Parathyroid adenoma (tissue), 2 donors: Measurements from ENCODE around the gene TMEM129.

Experiments used
- H2AFZ ChIP-seq: fragments of 300-600 bp; sonication (generic); one replicate; pipeline ENCODE4 v1.7.0; 2017; ENCODE audit warnings: antibody characterized with exemption, mild to moderate bottlenecking
- H3K27ac ChIP-seq: fragments of 300-600 bp; sonication (generic); one replicate; pipeline ENCODE4 v1.7.0; 2017
- H3K27me3 ChIP-seq: fragments of 300-600 bp; sonication (generic); one replicate; pipeline ENCODE4 v1.7.0; 2017; ENCODE audit warnings: low read length; ENCODE audit not compliant: control insufficient read depth, insufficient read depth
- H3K36me3 ChIP-seq: fragments of 300-600 bp; sonication (generic); one replicate; pipeline ENCODE4 v1.7.0; 2017; ENCODE audit warnings: low read length; ENCODE audit not compliant: control insufficient read depth, insufficient read depth
- H3K4me1 ChIP-seq: fragments of 300-600 bp; sonication (generic); one replicate; pipeline ENCODE4 v1.7.0; 2017; ENCODE audit warnings: control low read depth
- H3K4me2 ChIP-seq: fragments of 300-600 bp; sonication (generic); one replicate; pipeline ENCODE4 v1.7.0; 2017; ENCODE audit warnings: low read length
- H3K4me3 ChIP-seq: fragments of 300-600 bp; sonication (generic); one replicate; pipeline ENCODE4 v1.7.0; 2017; ENCODE audit warnings: low read depth, low read length
- H3K79me2 ChIP-seq: fragments of 300-600 bp; sonication (generic); one replicate; pipeline ENCODE4 v1.7.0; 2017; ENCODE audit warnings: control low read depth
- H3K9ac ChIP-seq: fragments of 300-600 bp; sonication (generic); one replicate; pipeline ENCODE4 v1.7.0; 2017; ENCODE audit warnings: mild to moderate bottlenecking
- H3K9me3 ChIP-seq: fragments of 300-600 bp; sonication (generic); one replicate; pipeline ENCODE4 v1.7.0; 2017; ENCODE audit warnings: low read length; ENCODE audit not compliant: control insufficient read depth
- TF ChIP-seq, protein P1 (sequence below): fragments of 300-600 bp; sonication (generic); IDR thresholded peaks from one replicate; pipeline ENCODE4 v1.7.0; 2017; ENCODE audit warnings: antibody characterized with exemption, mild to moderate bottlenecking
- donor health status: primary hyperparathyroidism.

TMEM129 gene

DNA sequence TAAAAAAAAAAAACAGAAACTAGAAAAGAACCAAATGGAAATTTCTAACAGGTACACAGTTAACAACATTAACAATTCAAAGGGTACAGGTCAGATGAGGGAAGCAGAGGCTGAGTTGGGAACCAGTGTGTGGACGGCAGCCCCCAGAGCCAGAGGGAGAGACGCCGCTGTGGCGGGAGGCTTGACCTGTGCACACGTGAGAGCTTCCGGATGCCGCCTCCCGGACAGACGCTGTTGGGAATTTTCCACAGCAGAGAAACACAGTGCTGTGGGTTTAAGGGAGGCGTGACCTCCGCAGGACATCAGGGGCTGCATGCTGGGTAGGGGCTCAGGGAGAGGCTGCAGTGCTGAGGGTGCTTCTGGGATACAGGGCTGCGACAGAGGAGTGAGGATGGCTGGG is 22.4 kb upstream of the TMEM129 start:
- H3K4me1 ChIP-seq: no peaks in the 10 kb centered on the region
- no peaks in the 10 kb centered on the region for H3K27me3 ChIP-seq
- no peak overlapping the region for H3K4me2 ChIP-seq
- no peaks in the 10 kb centered on the region for H3K79me2 ChIP-seq
- H3K27ac ChIP-seq: no peak overlapping the region
- no peak overlapping the region for H2AFZ ChIP-seq
- no peak overlapping the region for H3K4me3 ChIP-seq
- TF ChIP-seq, protein P1, sequence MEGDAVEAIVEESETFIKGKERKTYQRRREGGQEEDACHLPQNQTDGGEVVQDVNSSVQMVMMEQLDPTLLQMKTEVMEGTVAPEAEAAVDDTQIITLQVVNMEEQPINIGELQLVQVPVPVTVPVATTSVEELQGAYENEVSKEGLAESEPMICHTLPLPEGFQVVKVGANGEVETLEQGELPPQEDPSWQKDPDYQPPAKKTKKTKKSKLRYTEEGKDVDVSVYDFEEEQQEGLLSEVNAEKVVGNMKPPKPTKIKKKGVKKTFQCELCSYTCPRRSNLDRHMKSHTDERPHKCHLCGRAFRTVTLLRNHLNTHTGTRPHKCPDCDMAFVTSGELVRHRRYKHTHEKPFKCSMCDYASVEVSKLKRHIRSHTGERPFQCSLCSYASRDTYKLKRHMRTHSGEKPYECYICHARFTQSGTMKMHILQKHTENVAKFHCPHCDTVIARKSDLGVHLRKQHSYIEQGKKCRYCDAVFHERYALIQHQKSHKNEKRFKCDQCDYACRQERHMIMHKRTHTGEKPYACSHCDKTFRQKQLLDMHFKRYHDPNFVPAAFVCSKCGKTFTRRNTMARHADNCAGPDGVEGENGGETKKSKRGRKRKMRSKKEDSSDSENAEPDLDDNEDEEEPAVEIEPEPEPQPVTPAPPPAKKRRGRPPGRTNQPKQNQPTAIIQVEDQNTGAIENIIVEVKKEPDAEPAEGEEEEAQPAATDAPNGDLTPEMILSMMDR: no peak
- H3K9me3 ChIP-seq: no peaks in the 10 kb centered on the region
- no peaks in the 10 kb centered on the region for H3K36me3 ChIP-seq
- H3K9ac ChIP-seq: no peak overlapping the region

DNA sequence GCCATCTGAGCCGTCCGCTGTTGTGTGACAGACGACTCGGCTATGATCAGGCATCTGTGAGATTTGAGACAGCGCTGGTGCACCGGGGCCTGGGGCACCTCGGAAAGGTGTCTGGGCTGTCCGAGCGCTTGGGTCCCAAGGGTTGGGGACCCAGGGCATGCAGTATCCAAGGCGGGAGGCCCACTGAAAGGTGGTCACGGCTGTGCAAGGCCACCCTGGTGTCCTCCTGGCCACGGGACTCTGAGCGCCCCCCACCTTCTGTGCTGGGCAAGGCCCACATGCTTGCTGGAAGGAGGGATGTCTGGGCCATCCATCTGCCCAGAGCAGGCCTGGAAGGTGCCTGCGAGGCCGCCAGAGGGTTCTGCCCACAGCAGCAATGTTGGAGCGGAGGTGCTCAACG is 20.1 kb upstream of the TMEM129 start:
- no peaks in the 10 kb centered on the region for H3K27me3 ChIP-seq
- H3K79me2 ChIP-seq: no peaks in the 10 kb centered on the region
- H3K36me3 ChIP-seq: no peaks in the 10 kb centered on the region
- no peak overlapping the region for H3K4me2 ChIP-seq
- no peak overlapping the region for H2AFZ ChIP-seq
- no peaks in the 10 kb centered on the region for H3K4me1 ChIP-seq
- H3K4me3 ChIP-seq: no peak overlapping the region
- TF ChIP-seq, protein P1: no peak
- H3K27ac ChIP-seq: no peak overlapping the region
- H3K9ac ChIP-seq: no peak overlapping the region
- H3K9me3 ChIP-seq: no peaks in the 10 kb centered on the region

DNA sequence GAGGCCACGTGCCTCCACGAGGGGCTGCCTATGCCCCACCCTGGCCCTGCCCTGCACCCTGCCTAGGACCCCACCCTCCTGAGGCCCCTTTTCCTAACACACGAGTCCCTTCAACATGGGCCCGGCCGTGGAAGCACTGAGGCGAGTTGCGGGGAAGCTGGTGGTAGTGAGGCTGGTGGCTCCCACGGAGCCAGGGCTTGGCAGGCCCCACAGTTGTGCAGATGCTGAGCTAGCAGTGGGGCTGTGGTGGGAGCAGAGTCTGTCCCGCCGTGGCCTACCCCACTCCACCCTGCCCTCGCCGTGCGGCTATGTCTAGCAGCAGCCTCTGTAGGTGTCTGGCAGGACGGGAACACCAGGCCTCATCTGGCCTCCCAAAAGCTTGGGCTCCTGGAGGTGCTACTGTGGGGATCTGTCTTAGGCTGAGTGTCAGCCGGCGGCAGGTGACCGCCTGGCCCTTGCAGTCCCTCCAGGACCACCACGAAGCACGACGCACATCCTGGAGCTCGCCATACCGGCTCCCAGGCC is 19.0 kb upstream of the TMEM129 start:
- H2AFZ ChIP-seq: no peak overlapping the region
- H3K4me1 ChIP-seq: no peaks in the 10 kb centered on the region
- H3K4me3 ChIP-seq: no peak overlapping the region
- H3K27ac ChIP-seq: no peak overlapping the region
- no peaks in the 10 kb centered on the region for H3K36me3 ChIP-seq
- H3K79me2 ChIP-seq: no peaks in the 10 kb centered on the region
- no peaks in the 10 kb centered on the region for H3K9me3 ChIP-seq
- H3K4me2 ChIP-seq: no peak overlapping the region
- H3K9ac ChIP-seq: no peak overlapping the region
- TF ChIP-seq, protein P1: no peak
- no peaks in the 10 kb centered on the region for H3K27me3 ChIP-seq

DNA sequence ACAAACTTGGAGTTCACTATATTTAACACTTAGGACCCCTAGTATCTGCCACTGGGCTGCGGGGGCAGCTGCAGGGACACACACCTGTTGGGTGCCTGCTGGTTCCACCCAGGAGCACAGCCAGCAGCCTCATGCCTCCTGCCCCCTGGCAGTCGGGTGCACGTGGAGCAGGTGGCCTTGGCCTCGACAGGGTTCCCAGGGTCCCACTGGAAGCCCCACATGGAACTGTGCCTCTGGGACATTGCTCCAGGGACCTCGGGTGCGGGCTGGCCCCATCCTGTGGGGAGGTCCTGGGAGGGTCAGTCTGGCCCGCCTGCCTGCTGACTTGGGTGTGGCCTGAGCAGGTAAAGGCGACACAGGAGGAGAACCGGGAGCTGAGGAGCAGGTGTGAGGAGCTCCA is 18.2 kb upstream of the TMEM129 start:
- TF ChIP-seq, protein P1: no peak
- H3K9ac ChIP-seq: no peak overlapping the region
- no peaks in the 10 kb centered on the region for H3K9me3 ChIP-seq
- H2AFZ ChIP-seq: no peak overlapping the region
- no peak overlapping the region for H3K27ac ChIP-seq
- no peaks in the 10 kb centered on the region for H3K36me3 ChIP-seq
- no peaks in the 10 kb centered on the region for H3K4me1 ChIP-seq
- no peaks in the 10 kb centered on the region for H3K27me3 ChIP-seq
- H3K4me3 ChIP-seq: no peak overlapping the region
- no peaks in the 10 kb centered on the region for H3K79me2 ChIP-seq
- H3K4me2 ChIP-seq: no peak overlapping the region

DNA sequence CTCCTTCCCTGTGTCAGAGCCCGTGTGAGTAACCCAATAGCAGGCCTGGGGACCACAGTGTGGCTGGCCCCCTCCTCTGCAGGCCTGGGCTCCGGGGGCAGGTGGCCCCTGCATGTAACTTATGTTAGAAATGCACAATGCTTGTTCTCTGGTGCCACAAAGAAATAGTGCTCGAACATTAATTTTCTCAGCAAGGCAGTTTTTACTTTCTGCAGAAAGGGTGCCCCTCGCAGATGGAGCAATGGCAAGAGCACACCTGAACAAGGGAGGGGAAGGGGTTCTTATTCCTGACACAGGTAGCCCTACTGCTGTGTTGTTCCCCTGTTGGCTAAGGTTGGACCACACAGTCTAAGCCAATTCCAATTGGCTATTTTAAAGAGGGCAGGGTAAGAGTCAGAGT is 17.3 kb upstream of the TMEM129 start:
- Histone ChIP-seq H3K79me2 (no peaks in the 10 kb centered on the region), H3K4me3 (no peak overlapping the region)

More for the DNA sequence above, 17.3 kb upstream of the TMEM129 start:
- Histone ChIP-seq H3K4me1 (no peaks in the 10 kb centered on the region), H3K9ac (no peak overlapping the region), H3K27me3 (no peaks in the 10 kb centered on the region), H3K36me3 (no peaks in the 10 kb centered on the region), H3K4me2 (no peak overlapping the region), H3K27ac (no peak overlapping the region), H2AFZ (no peak overlapping the region), H3K9me3 (no peaks in the 10 kb centered on the region)
- TF ChIP-seq, protein P1: no peak
